Activated T-helper 1 cell treated with anti-CD3 and anti-CD28 coated beads, Interleukin-2, amount 50 U/mL, for 16 hours (primary cell): Measurements from ENCODE around the gene ALX3.

Source experiments
- DNase-seq, 2 donors: peaks; one replicate each; pipeline ENCODE4 v3.0.0-alpha.2; 2020; ENCODE audit warnings: low read depth in 1 of 2, low spot score in 1 of 2

The ALX3 gene

GRCh38 chr1:110067479-110067892, 3.0 kb downstream of the ALX3 start:
- no peak for DNase-seq

- no peak for DNase-seq
These were observed 4.6 kb downstream of the ALX3 start for GRCh38 chr1:110065841-110066240.

GRCh38 chr1:110064576-110065337, 5.7 kb downstream of the ALX3 start:
- no peak for DNase-seq

GRCh38 chr1:110063781-110064180, 6.7 kb downstream of the ALX3 start:
- DNase-seq, result no peak

- DNase-seq, result no peak
These were observed 7.9 kb downstream of the ALX3 start for GRCh38 chr1:110062612-110063011.

GRCh38 chr1:110061341-110061740, 9.1 kb downstream of the ALX3 start:
- no peak for DNase-seq

GRCh38 chr1:110060662-110061060, 9.8 kb downstream of the ALX3 start:
- no peak for DNase-seq

GRCh38 chr1:110060034-110060661, 10.3 kb downstream of the ALX3 start:
- peak; percentile 50 to 63 for DNase-seq

GRCh38 chr1:110059133-110059863, 11.2 kb downstream of the ALX3 start:
- DNase-seq, result no peak

- no peak for DNase-seq
These were observed 11.9 kb downstream of the ALX3 start for GRCh38 chr1:110058591-110058990.

- DNase-seq, result no peak
These were observed 12.4 kb downstream of the ALX3 start for GRCh38 chr1:110057963-110058518.

- DNase-seq, result no peak
These were observed 13.7 kb downstream of the ALX3 start for GRCh38 chr1:110056776-110057175.

GRCh38 chr1:110056285-110056683, 14.2 kb downstream of the ALX3 start:
- DNase-seq, result no peak

GRCh38 chr1:110055493-110056284, 14.8 kb downstream of the ALX3 start:
- no peak for DNase-seq

- peak; percentile 54 to 58 for DNase-seq
These were observed 16.7 kb downstream of the ALX3 start for GRCh38 chr1:110053552-110054428.

GRCh38 chr1:110051262-110051648, 19.2 kb downstream of the ALX3 start:
- DNase-seq, result no peak

- no peak for DNase-seq
These were observed 19.7 kb downstream of the ALX3 start for GRCh38 chr1:110050602-110051261.

- no peak for DNase-seq
These were observed 20.5 kb downstream of the ALX3 start for GRCh38 chr1:110049801-110050601.
